Activated B cell treated with CpG ODN at 0.5 μM for 24 hours (primary cell): ENCODE data around the gene IL22RA1. TPM values are rescaled to one million over a fixed set of nuclear protein-coding genes. Genes with fewer than 3 reads are reported as not detected.

ENCODE experiments used
- ATAC-seq: fragments of 200-7000 bp; cut with Tn5 transposase; one replicate; pipeline ENCODE4 v1.10.0; 2021; ENCODE audit warnings: low read depth, mild to moderate bottlenecking, moderate library complexity
- CTCF ChIA-PET: fragments of 350-600 bp; sonication (Branson Sonifier 250); formaldehyde crosslinking; loops from one replicate; lab custom pipeline; 2021; ENCODE audit warnings: antibody characterized with exemption; lab: Charles Lee
- POLR2A ChIA-PET: fragments of 350-600 bp; sonication (Branson Sonifier 250); formaldehyde crosslinking; loops from one replicate; lab custom pipeline; 2021; ENCODE audit warnings: antibody characterized with exemption; lab: Charles Lee
- DNase-seq: peaks from one replicate; pipeline ENCODE4 v3.0.0; 2022
- H3K27ac Mint-ChIP-seq: one replicate; pipeline ENCODE4 v1.8.0; 2020; ENCODE audit warnings: mixed read lengths
- H3K27me3 Mint-ChIP-seq: one replicate; pipeline ENCODE4 v1.8.0; 2021; ENCODE audit warnings: mixed read lengths
- H3K36me3 Mint-ChIP-seq: one replicate; pipeline ENCODE4 v1.8.0; 2021; ENCODE audit warnings: low read depth, mixed read lengths
- H3K4me1 Mint-ChIP-seq: one replicate; pipeline ENCODE4 v1.8.0; 2021; ENCODE audit warnings: mixed read lengths
- H3K4me3 Mint-ChIP-seq: one replicate; pipeline ENCODE4 v1.8.0; 2020; ENCODE audit warnings: mild to moderate bottlenecking, mixed read lengths
- H3K9me3 Mint-ChIP-seq: one replicate; pipeline ENCODE4 v1.8.0; 2020; ENCODE audit warnings: mixed read lengths
- intact Hi-C: fragments of 100-400 bp; cut with micrococcal nuclease; formaldehyde crosslinking; loops from one replicate; pipeline ENCODE4 v1.15.1; 2024
- total RNA-seq: library from RNA; stranded (reverse); gene quantifications from 2 replicates; pipeline ENCODE4 v1.2.3, GENCODE V29; 2022
- TF ChIP-seq, protein P1 (sequence below): fragments of 200-600 bp; IDR thresholded peaks from one replicate; pipeline ENCODE4 v1.8.0; 2022; ENCODE audit warnings: antibody characterized with exemption, mild to moderate bottlenecking

The IL22RA1 gene
- total RNA-seq, 1 donor from 2014 or later = 0.09 TPM

DNA sequence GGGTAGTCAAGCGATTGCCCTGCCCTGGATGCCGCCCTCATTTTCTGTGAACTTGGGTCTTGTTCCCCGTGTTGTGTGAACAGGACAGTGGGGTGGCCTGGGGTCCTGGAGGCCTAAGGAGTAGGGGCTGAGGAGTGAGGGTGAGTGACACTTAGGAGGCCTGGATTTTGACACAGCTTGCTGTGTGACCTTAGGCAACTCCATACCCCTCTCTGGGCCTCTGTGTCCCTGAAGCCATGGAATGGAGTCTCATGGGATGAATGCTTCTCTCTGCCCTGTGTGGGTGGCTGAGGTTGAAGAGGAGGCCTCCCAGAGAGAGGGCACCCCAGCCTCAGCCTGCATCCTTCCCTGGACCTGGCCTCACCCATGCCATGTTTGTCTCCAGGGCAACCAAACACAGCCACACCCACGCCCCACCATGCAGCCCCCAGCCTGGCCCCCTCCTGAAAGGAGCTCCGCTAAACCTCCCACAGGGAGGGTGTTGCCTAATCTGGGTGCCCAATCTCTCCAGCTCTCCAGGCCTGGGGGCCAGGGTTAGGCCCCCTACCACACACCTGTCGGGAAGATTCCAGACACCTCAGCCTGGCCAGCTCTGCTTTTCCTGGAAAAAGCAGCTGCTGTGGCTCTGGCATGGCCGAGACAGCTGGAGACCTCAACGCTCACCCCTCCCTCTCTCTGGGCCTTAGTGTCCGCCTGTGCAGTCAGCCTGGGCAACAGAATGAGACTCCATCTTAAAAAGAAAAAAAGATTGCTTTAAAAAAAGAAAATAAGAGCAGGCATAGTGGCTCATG, 40.9 kb downstream of the IL22RA1 start:
- TF ChIP-seq, protein P1, sequence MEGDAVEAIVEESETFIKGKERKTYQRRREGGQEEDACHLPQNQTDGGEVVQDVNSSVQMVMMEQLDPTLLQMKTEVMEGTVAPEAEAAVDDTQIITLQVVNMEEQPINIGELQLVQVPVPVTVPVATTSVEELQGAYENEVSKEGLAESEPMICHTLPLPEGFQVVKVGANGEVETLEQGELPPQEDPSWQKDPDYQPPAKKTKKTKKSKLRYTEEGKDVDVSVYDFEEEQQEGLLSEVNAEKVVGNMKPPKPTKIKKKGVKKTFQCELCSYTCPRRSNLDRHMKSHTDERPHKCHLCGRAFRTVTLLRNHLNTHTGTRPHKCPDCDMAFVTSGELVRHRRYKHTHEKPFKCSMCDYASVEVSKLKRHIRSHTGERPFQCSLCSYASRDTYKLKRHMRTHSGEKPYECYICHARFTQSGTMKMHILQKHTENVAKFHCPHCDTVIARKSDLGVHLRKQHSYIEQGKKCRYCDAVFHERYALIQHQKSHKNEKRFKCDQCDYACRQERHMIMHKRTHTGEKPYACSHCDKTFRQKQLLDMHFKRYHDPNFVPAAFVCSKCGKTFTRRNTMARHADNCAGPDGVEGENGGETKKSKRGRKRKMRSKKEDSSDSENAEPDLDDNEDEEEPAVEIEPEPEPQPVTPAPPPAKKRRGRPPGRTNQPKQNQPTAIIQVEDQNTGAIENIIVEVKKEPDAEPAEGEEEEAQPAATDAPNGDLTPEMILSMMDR = no peak
- ChIA-PET POLR2A (no interaction called here), CTCF (no interaction called here)
- H3K4me1 Mint-ChIP-seq = no peaks in the 10 kb centered on the region
- H3K4me3 Mint-ChIP-seq = no peak overlapping the region
- H3K36me3 Mint-ChIP-seq = no peaks in the 10 kb centered on the region
- no peak overlapping the region for H3K27ac Mint-ChIP-seq
- ATAC-seq (no peak), DNase-seq (no peak)
- peaks cover 3% of the 10 kb centered on the region for H3K27me3 Mint-ChIP-seq
- no peaks in the 10 kb centered on the region for H3K9me3 Mint-ChIP-seq
- intact Hi-C loops = no loop called here

DNA sequence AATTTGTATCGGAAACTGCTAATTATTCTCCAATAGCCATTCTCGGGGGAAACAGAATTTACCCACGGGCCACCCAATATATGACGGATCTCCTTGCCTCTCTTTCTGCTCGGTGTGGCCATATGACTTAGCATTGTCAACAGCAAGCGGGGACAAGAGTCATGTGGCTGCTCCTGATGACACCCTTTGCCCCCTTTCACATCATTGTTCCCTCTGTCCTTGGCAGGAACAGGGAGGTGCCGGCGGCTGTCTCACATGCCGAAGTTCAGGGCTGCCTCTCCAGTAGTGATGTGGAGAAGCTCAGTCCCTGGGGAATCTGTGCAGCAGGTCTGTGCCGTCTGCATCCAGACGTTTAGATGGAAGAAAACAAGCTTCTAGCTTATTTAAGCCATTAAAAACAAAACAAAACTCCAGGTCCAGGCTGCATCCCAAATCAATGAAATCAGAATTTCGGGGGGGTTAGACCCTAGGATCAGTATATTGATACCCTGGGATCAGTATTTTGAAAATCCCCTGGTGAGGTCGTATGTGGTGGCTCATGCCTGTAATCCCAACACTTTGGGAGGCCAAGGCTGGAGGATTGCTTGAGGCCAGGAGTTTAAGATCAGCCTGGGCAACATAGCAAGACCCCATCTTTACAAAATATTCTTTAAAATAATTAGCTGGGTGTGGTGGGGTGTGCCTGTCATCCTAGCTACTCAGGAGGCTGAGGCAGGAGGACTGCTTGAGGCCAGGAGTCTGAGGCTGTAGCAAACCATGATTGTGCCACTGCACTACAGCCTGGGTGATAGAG, 41.8 kb downstream of the IL22RA1 start:
- DNase-seq (no peak), ATAC-seq (no peak)
- ChIA-PET POLR2A (no interaction called here), CTCF (no interaction called here)
- H3K27ac Mint-ChIP-seq = no peak overlapping the region
- no peaks in the 10 kb centered on the region for H3K9me3 Mint-ChIP-seq
- H3K4me3 Mint-ChIP-seq = no peak overlapping the region
- no peaks in the 10 kb centered on the region for H3K36me3 Mint-ChIP-seq
- intact Hi-C loops = no loop called here
- peaks cover 6% of the 10 kb centered on the region for H3K27me3 Mint-ChIP-seq
- H3K4me1 Mint-ChIP-seq = no peaks in the 10 kb centered on the region
- TF ChIP-seq, protein P1 = no peak

DNA sequence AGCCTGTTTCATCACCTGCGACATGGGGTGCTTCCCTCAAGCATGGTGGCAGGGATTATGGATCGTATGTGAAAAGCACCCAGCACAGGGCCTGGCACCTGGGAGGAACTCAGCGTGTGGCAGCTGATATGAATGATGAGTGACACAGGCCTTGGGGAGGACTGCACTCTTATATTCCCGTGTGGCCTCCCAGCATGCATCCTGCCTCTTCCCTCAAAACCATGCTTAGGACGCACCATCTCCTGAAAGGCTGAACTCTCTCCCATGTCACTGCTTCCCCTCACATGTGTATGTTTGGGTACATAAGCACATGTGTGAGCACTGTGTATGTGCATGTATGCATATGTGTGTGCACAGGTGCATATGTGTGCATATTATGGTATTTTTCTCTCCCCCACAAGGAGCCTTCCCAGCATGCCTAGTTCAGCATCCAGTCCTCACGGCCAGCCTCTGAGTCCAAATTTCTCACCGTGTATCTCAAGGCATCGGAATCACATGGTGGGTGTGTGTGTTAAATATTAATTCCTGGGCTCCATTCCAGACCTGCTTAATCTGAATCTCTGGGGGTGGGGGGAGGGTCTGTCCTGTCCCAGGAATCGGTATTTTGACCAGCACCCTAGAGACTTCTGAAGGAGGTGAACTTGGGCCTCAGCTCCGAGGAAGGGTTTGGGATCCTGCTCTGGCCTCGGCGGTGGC, 43.8 kb downstream of the IL22RA1 start:
- ChIA-PET POLR2A (no interaction called here), CTCF (no interaction called here)
- TF ChIP-seq, protein P1 = no peak
- Mint-ChIP-seq H3K4me3 (no peak overlapping the region), H3K27ac (no peak overlapping the region), H3K4me1 (no peaks in the 10 kb centered on the region), H3K36me3 (no peaks in the 10 kb centered on the region), H3K9me3 (no peaks in the 10 kb centered on the region), H3K27me3 (peaks cover 10% of the 10 kb centered on the region)
- intact Hi-C loops = no loop called here
- no peak for DNase-seq
- ATAC-seq = no peak

DNA sequence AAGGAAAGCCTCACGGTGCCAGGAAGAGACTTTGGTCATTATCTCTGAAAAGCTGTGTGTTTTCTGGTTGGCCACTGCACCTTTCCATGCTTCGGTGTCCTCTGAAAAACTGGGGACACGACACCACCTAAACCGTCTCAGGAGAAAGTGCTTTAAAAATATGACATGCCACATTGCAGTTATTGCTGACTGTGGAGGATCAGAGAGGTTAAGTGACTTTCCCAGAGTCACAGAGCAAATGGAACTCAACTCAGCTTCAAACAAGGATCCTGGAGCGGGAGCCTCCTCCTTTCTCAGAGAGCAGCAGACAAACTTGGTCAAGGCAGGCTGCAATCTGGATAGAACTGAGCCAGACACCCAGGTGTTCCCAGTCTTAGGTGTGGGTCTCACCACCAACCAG, 44.8 kb downstream of the IL22RA1 start:
- H3K27ac Mint-ChIP-seq = no peak overlapping the region
- intact Hi-C loops = no loop called here
- ChIA-PET POLR2A (no interaction called here), CTCF (no interaction called here)
- no peaks in the 10 kb centered on the region for H3K9me3 Mint-ChIP-seq
- ATAC-seq (no peak), DNase-seq (no peak)
- no peaks in the 10 kb centered on the region for H3K36me3 Mint-ChIP-seq
- H3K4me3 Mint-ChIP-seq = no peak overlapping the region
- H3K4me1 Mint-ChIP-seq = no peaks in the 10 kb centered on the region
- peaks cover 10% of the 10 kb centered on the region for H3K27me3 Mint-ChIP-seq
- TF ChIP-seq, protein P1 = no peak

DNA sequence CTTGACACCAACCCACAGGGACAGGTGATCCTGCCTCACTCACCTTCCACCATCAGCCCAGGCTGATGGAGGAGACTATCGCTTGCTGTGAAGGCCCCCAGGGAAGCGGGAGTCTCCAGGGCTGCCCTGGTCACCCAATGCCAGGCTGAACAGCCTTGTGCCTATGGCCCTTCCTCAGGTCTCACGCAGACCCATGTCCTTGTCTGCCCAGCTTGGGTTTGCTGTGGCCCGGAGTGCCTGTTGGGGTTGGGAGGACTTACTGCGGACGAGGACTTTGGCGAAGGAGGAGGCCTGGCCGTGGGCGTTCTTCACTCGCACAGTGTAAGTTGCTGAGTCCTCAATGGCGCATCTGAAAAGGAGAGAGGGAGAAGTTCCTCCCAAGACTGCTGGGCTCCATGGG, 45.3 kb downstream of the IL22RA1 start:
- Mint-ChIP-seq H3K36me3 (no peaks in the 10 kb centered on the region), H3K9me3 (no peaks in the 10 kb centered on the region), H3K27ac (no peak overlapping the region), H3K27me3 (peaks cover 10% of the 10 kb centered on the region), H3K4me3 (no peak overlapping the region), H3K4me1 (no peaks in the 10 kb centered on the region)
- CTCF ChIA-PET = no interaction called here
- no peak for ATAC-seq
- POLR2A ChIA-PET = no interaction called here
- TF ChIP-seq, protein P1 = no peak
- DNase-seq = no peak
- intact Hi-C loops = no loop called here
